Measurements from ENCODE around the gene CPVL.

DNA sequence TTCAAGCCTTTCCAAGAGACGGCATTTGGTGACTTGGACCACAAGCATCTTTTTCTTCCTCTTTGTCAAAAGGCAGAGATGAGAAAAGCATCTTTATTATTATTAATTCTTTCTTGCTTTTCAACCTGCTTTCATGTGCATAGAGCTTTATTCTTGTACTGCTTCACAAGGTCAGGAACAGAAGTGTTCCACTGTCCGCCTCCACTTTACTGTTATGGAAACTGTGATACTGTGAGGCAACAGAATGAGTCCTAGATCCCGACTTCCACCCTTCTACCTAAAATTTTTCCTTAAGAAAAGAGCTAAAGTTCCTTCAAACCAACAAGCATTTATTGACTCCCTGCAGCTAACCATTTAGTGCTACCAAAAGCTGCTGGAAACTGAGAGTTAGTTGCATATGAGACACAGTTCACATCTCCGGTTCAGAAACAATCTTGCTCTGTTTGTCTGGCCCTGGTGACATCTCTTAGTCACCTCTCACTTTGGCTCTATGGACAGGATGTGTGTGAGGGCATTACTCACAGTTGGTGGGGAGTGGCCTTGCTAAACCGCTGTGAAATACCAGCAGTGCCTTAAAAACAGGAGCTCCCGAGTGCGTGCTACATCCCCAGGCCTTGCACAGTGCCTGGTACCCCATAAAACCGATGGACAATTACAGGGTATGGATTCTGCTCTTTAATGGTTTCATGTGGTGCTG lies 111.1 kb downstream of the CPVL start:
- no peak for TF ChIP-seq POLR2A (IDR thresholded peaks at IDR 0.05; ENCODE audit: low read length)
- no peak for TF ChIP-seq GATA1 (IDR thresholded peaks at IDR 0.05; ENCODE audit: low read depth, low read length)

All from erythroblast (primary cell).